ENCODE data around the gene CCL3.
"Not testable (repeated sequence)": the region's sequence is repeated elsewhere in the genome, so short reads cannot be mapped to it uniquely, and the experiment has no call there.

Gene CCL3

GRCh38 chr17:36114971-36115648, 25.2 kb upstream of the CCL3 start:
- ATAC-seq, result not testable (repeated sequence)

GRCh38 chr17:36113131-36113530, 23.2 kb upstream of the CCL3 start:
- ATAC-seq, result not testable (repeated sequence)

GRCh38 chr17:36112572-36112971, 22.6 kb upstream of the CCL3 start:
- ATAC-seq, result no peak

GRCh38 chr17:36111068-36111490, 21.1 kb upstream of the CCL3 start:
- ATAC-seq, result no peak

GRCh38 chr17:36108265-36108664, 18.3 kb upstream of the CCL3 start:
- not testable (repeated sequence) for ATAC-seq

- no peak for ATAC-seq
These were observed 17.7 kb upstream of the CCL3 start for GRCh38 chr17:36107660-36108059.

- ATAC-seq, result no peak
These were observed 16.5 kb upstream of the CCL3 start for GRCh38 chr17:36106493-36106835.

GRCh38 chr17:36105781-36106492, 16.0 kb upstream of the CCL3 start:
- ATAC-seq, result no peak

- ATAC-seq, result no peak
These were observed 14.8 kb upstream of the CCL3 start for GRCh38 chr17:36104701-36105181.

- not testable (repeated sequence) for ATAC-seq
These were observed 14.3 kb upstream of the CCL3 start for GRCh38 chr17:36104246-36104645.

- peak; percentile 25 to 54 for ATAC-seq
These were observed 13.5 kb upstream of the CCL3 start, which contains the start of gene CCL4 for GRCh38 chr17:36103401-36103975. Gene CCL4 (plus strand): TSS chr17:36103827. CDS start chr17:36103906, 79 bp downstream.

- not testable (repeated sequence) for ATAC-seq
These were observed 9.1 kb upstream of the CCL3 start for GRCh38 chr17:36099004-36099403.

GRCh38 chr17:36095992-36096391, 6.0 kb upstream of the CCL3 start:
- no peak for ATAC-seq

- ATAC-seq, result no peak
These were observed 4.8 kb upstream of the CCL3 start for GRCh38 chr17:36094746-36095145.

GRCh38 chr17:36094232-36094631, 4.3 kb upstream of the CCL3 start:
- no peak for ATAC-seq

- not testable (repeated sequence) for ATAC-seq
These were observed 2.8 kb upstream of the CCL3 start for GRCh38 chr17:36092715-36093114.

GRCh38 chr17:36092230-36092629, 2.3 kb upstream of the CCL3 start:
- peak; percentile 55 to 62 for ATAC-seq

GRCh38 chr17:36089339-36089865, 541 bp downstream of the CCL3 start:
- no peak for ATAC-seq

- no peak for ATAC-seq
These were observed 1.1 kb downstream of the CCL3 start for GRCh38 chr17:36088670-36089338.

- not testable (repeated sequence) for ATAC-seq
These were observed 1.9 kb downstream of the CCL3 start for GRCh38 chr17:36087897-36088572.

- not testable (repeated sequence) for ATAC-seq
These were observed 2.5 kb downstream of the CCL3 start for GRCh38 chr17:36087471-36087870.

GRCh38 chr17:36086791-36087190, 3.2 kb downstream of the CCL3 start:
- ATAC-seq, result no peak

All from activated CD4-positive, CD25-positive, alpha-beta regulatory T cell treated with anti-CD3 and anti-CD28 coated beads, Interleukin-2, amount 50 U/mL, for 24 hours (primary cell).